Inflammatory macrophage treated with lipopolysaccharide for 4 hours (primary cell): ENCODE measurements around the gene SLC7A6OS.

Experiments used
- DNase-seq: peaks from one replicate; pipeline ENCODE4 v3.0.0-alpha.2; 2020

The SLC7A6OS gene

GRCh38 chr16:68249371-68249770 is 61.4 kb downstream of the SLC7A6OS start:
- DNase-seq: peak; percentile 24
